Gastrocnemius medialis (tissue), 4 donors: ENCODE measurements around the gene OR5H14.

Experiments used
- CTCF ChIP-seq, 5 experiments: fragments of 450-650 bp in 3 of 5; fragments of 200-600 bp in 2 of 5; sonication (generic) in 2 of 5; IDR thresholded peaks in 4 of 5; conservative IDR thresholded peaks in 1 of 5; 1 replicate in 4 of 5; 2 replicates in 1 of 5; pipeline ENCODE4 v1.5.1; 2016 to 2019; ENCODE audit warnings: antibody characterized with exemption in 5 of 5, mild to moderate bottlenecking in 3 of 5, moderate library complexity in 3 of 5
- POLR2A ChIP-seq, 2 donors: fragments of 450-650 bp; IDR thresholded peaks; one replicate each; pipeline ENCODE4 v1.6.1; 2017; ENCODE audit warnings: antibody characterized with exemption in 2 of 2, mild to moderate bottlenecking in 2 of 2, moderate library complexity in 2 of 2

DNA sequence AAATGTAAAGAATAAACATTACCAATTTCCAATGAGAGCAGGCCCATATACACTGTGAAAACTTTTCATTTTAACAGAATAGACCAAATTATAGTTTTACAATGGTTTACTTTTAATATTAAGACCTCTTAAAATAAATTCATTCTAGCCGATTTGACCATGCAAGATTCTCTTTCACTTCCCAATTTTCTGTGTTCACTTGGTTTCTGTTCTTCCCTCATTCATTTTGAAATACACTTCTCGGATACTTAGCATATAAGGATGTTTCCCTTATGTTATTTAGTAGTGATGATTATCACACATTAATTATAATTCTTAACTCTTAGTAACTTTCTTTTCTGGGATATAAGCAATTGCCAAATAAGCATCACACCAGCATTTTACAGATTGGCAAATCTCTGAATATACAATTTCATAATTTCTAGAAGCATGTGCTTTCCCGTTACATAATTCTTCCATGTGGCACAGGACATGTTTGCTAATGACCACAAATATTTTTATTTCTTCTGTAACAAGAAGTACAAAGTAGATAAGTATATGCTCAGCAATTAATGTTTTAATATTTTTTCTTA is 33.1 kb downstream of the OR5H14 start:
- TF ChIP-seq CTCF (IDR thresholded peaks at IDR 0.05 in 4 of 5, conservative IDR thresholded peaks at IDR 0.05 in 1 of 5) = no peak
- no peak for TF ChIP-seq POLR2A (IDR thresholded peaks at IDR 0.05)
